Heart right ventricle (tissue), 16 donors: Measurements from ENCODE around the gene STXBP5. TPM values are rescaled to one million over a fixed set of nuclear protein-coding genes. Genes with fewer than 3 reads are reported as not detected.

Source experiments
- ATAC-seq, 8 donors: fragments of 200-7000 bp; cut with Tn5 transposase; one replicate each; pipeline ENCODE4 v1.9.1; 2020; ENCODE audit warnings: mild to moderate bottlenecking in 8 of 8, moderate library complexity in 8 of 8, moderate number of reproducible peaks in 1 of 8
- DNase-seq, 2 donors: peaks; one replicate each; pipeline ENCODE4 v3.0.0-alpha.2; 2020
- H3K27ac ChIP-seq, 10 donors: fragments of 200-600 bp; sonication (generic) in 2 of 10; one replicate each; pipeline versions ENCODE4 v1.5.0 to v1.8.0; 2020 to 2022; ENCODE audit warnings: mild to moderate bottlenecking in 3 of 10
- H3K27me3 ChIP-seq, 7 donors: fragments of 200-600 bp; one replicate each; pipeline ENCODE4 v1.8.0; 2021 to 2022; ENCODE audit warnings: mild to moderate bottlenecking in 2 of 7
- H3K36me3 ChIP-seq, 9 donors: fragments of 200-600 bp; sonication (generic) in 1 of 9; one replicate each; pipeline versions ENCODE4 v1.5.0 to v1.8.0; 2020 to 2022; ENCODE audit warnings: mild to moderate bottlenecking in 2 of 9
- H3K4me1 ChIP-seq, 9 donors: fragments of 200-600 bp; sonication (generic) in 1 of 9; one replicate each; pipeline versions ENCODE4 v1.5.0 to v1.8.0; 2020 to 2022; ENCODE audit warnings: mild to moderate bottlenecking in 4 of 9
- H3K4me3 ChIP-seq, 10 donors: fragments of 200-600 bp; sonication (generic) in 2 of 10; one replicate each; pipeline versions ENCODE4 v1.5.0 to v1.8.0; 2020 to 2022; ENCODE audit warnings: mild to moderate bottlenecking in 7 of 10, moderate library complexity in 2 of 10
- H3K9me3 ChIP-seq, 11 donors: fragments of 200-600 bp in 10 of 11; sonication (generic) in 2 of 11; one replicate each; pipeline versions ENCODE4 v1.5.0 to v1.8.0; 2013 to 2022; ENCODE audit warnings: mild to moderate bottlenecking in 2 of 11, control low read depth in 1 of 11, moderate library complexity in 1 of 11
- whole genome bisulfite sequencing, 2 donors: extraction: QIAGEN DNeasy Blood & Tissue Kit; methylation state at CpG; one replicate each; pipeline ENCODE4 v1.1.7; 2013; ENCODE audit warnings: inconsistent platforms in 1 of 2; 5-methylcytosine and 5-hydroxymethylcytosine counted together
- intact Hi-C, 10 donors: fragments of 100-400 bp; cut with DNase I; formaldehyde crosslinking; loops; one replicate each; pipeline versions ENCODE4 v1.11.1 to v1.14.2; 2022
- polyA plus RNA-seq, 2 donors: library from polyadenylated mRNA; stranded (reverse); fragments of 200-250 nt; gene quantifications; one replicate each; pipeline ENCODE4 v1.2.3, GENCODE V29; 2013
- total RNA-seq, 10 donors: library from RNA; stranded (reverse); fragmentation: NEBNext Ultra II Directional in 3 of 10; extraction: Animal tissue kit (Norgen Biotek cat#: 25700) in 3 of 10; gene quantifications; one replicate each; pipeline versions ENCODE4 v1.2.1 to v1.2.4, GENCODE V29; 2021 to 2023
- TF ChIP-seq, protein P1 (sequence below), 9 donors: fragments of 200-600 bp; sonication (generic) in 2 of 9; IDR thresholded peaks; one replicate each; pipeline versions ENCODE4 v1.5.0 to v1.8.0; 2021 to 2022; ENCODE audit warnings: antibody characterized with exemption in 9 of 9, mild to moderate bottlenecking in 5 of 9, moderate library complexity in 1 of 9
- donor health status: Arrhythmogenic right ventricular cardiomyopathy.
- donor health status: ischemic (EF 13 %, LVEDD 7.1; RV severe dilation, severe dysfunction).
- donor health status: healthy with polysubstance abuse.
- donor health status: DM: no; HTN: yes; CAD: no.
- donor health status: DM: no; HTN: no; CAD: no.
- donor health status: ischemic (EF 25% LVEDD 6.9; RV normal size, moderate dysfunction).
- donor health status: ischemic (EF 25% LVEDD 5.7; RV mildly dilated, moderate dysfunction).
- donor health status: healthy.
- donor health status: DM: yes; HTN: yes; CAD: no.
- donor health status: Ischemic cardiomyopathy.
- donor health status: ischemic (EF 35%, LVEDD 5.7; RV mildly dilated, moderate dysfunction).
- donor health status: nonischemic (EF 11% LVEDD 7.7; RV severe dilation, severe dysfunction).
- donor health status: DM: yes; HTN: yes; CAD: no.
- donor health status: PGD.
- donor health status: ischemic (EF 29% LVEDD 5.4; RV normal size, mild dysfunction).
- donor health status: nonischemic (EF 23%, LVEDD 6.1; RV moderate dilation, normal function).

The STXBP5 gene
- total and polyA plus RNA-seq, 12 donors: 2.8 to 23.2 (median 13.4) TPM

DNA sequence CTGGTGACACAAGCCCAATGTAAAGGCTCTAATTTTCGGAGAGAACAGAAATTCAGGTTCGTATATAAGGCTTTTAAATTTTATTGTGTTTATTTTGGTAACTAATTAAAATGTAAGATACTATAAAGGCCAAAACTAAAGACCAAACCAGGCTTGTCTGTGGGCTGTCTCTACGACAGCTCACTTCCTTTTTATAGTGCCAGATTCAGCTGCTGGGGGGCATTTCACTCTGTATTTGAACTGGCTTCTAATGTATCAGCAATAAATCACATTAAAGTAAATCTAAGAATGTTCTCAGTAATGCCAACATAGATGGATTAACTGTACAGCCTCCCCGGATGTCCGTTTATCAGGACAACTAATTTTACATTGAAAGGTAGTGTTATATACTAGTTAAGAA, 31.1 kb upstream of the STXBP5 start:
- no peak for ATAC-seq
- WGBS, 2 donors: 87 to 94% methylated on average over 5 of the region's 5 CpGs
- Histone ChIP-seq H3K36me3 (no peaks in the 10 kb centered on the region), H3K9me3 (no peaks in the 10 kb centered on the region), H3K4me1 (no peaks in the 10 kb centered on the region), H3K27ac (no peak overlapping the region), H3K4me3 (no peak overlapping the region), H3K27me3 (no peaks in the 10 kb centered on the region)
- intact Hi-C loops: no loop called here
- TF ChIP-seq, protein P1, sequence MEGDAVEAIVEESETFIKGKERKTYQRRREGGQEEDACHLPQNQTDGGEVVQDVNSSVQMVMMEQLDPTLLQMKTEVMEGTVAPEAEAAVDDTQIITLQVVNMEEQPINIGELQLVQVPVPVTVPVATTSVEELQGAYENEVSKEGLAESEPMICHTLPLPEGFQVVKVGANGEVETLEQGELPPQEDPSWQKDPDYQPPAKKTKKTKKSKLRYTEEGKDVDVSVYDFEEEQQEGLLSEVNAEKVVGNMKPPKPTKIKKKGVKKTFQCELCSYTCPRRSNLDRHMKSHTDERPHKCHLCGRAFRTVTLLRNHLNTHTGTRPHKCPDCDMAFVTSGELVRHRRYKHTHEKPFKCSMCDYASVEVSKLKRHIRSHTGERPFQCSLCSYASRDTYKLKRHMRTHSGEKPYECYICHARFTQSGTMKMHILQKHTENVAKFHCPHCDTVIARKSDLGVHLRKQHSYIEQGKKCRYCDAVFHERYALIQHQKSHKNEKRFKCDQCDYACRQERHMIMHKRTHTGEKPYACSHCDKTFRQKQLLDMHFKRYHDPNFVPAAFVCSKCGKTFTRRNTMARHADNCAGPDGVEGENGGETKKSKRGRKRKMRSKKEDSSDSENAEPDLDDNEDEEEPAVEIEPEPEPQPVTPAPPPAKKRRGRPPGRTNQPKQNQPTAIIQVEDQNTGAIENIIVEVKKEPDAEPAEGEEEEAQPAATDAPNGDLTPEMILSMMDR (IDR thresholded peaks at IDR 0.05): no peak
- no peak for DNase-seq

DNA sequence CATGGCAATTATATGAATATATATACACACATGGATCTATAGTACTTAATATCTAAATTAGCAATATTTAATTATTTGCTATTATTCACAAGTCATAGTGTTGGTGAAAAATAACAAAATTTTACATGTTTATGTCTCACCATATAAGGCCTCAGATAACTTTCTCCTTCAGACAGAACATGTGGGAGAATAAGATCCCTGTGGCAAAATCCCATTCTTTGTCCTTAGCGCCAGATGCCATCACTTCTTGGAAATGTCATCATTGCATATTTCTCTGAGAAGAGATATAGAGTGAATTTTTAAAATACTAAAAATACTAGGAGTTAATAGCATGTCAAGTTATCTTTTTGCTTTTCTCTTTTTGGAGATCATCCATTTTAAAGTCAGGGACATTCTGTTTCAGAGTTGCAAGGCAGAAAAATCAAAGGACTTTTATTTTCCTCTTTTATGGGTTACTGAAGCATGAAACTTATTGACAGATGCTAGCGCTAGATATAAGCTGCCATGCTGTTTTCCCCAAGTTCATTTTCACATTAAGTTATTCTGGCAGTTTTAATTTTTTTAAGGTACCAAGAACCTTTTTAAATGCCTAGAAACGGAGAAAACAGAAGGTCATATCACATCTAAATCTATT, 30.4 kb upstream of the STXBP5 start:
- TF ChIP-seq, protein P1 (IDR thresholded peaks at IDR 0.05): no peak
- no peaks in the 10 kb centered on the region for H3K4me1 ChIP-seq
- intact Hi-C loops: no loop called here
- WGBS, 2 donors: 91 to 92% methylated on average over 3 of the region's 3 CpGs
- no peak overlapping the region for H3K4me3 ChIP-seq
- H3K36me3 ChIP-seq: no peaks in the 10 kb centered on the region
- no peaks in the 10 kb centered on the region for H3K9me3 ChIP-seq
- H3K27me3 ChIP-seq: no peaks in the 10 kb centered on the region
- DNase-seq (no peak), ATAC-seq (no peak)
- no peak overlapping the region for H3K27ac ChIP-seq

DNA sequence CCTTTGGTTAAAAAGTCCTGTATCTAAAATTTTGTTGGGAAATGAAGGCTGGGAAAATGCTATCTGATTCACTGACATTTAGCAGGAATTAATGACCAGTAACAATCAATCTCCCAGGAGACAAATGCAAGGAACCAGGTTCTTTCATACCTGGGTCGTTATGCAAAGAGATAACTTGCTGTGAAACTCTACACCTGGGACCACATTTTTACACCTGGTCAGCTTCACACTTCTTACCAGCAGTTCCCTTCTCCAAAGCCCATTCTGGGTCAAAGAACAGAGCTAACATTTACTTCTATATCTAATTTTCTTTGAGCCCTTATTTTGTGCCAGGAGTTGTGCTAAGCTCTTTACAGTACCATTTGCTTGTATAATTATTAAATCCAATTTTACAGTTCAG, 27.4 kb upstream of the STXBP5 start:
- 13 to 37% methylated on average over 1 of the region's 1 CpG for WGBS, 2 donors
- DNase-seq (no peak), ATAC-seq (no peak)
- Histone ChIP-seq H3K9me3 (no peaks in the 10 kb centered on the region), H3K4me3 (no peak overlapping the region), H3K36me3 (no peaks in the 10 kb centered on the region), H3K27ac (no peak overlapping the region), H3K27me3 (no peaks in the 10 kb centered on the region), H3K4me1 (no peaks in the 10 kb centered on the region)
- TF ChIP-seq, protein P1 (IDR thresholded peaks at IDR 0.05): no peak
- intact Hi-C loops: no loop called here

DNA sequence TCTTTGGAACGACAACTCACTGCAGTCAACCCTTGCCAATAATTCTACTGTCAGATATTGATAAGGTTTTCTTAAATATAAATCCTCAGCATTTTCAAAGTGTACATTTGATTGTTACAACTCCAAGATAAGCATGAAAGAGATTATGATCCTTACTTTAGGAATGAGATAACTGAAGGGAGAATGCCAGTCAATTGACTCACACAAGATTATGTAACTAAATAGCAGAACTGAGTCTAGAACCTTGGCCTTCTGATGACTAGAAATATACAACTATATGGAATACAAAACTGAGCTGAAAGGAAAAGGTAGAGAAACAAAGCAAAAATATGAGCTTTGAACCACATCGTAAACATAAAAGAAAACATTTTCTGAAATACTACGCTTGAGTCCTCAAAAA, 26.9 kb upstream of the STXBP5 start:
- ATAC-seq: no peak
- DNase-seq: no peak
- Histone ChIP-seq H3K4me1 (no peaks in the 10 kb centered on the region), H3K4me3 (no peak overlapping the region), H3K27ac (no peak overlapping the region), H3K36me3 (no peaks in the 10 kb centered on the region), H3K27me3 (no peaks in the 10 kb centered on the region), H3K9me3 (no peaks in the 10 kb centered on the region)
- TF ChIP-seq, protein P1 (IDR thresholded peaks at IDR 0.05): no peak
- 90 to 92% methylated on average over 3 of the region's 3 CpGs for WGBS, 2 donors
- intact Hi-C loops: no loop called here
